ENCODE measurements around the gene KCNK2. TPM values are rescaled to one million over a fixed set of nuclear protein-coding genes. Genes with fewer than 3 reads are reported as not detected.

KCNK2 gene
- total and polyA plus RNA-seq, 10 of the 15 experiments (the other 5 are each of a cell fraction or from before 2014, with no cell fraction given), result 0.04 to 0.13 (median 0.08) TPM; not detected in 4

DNA sequence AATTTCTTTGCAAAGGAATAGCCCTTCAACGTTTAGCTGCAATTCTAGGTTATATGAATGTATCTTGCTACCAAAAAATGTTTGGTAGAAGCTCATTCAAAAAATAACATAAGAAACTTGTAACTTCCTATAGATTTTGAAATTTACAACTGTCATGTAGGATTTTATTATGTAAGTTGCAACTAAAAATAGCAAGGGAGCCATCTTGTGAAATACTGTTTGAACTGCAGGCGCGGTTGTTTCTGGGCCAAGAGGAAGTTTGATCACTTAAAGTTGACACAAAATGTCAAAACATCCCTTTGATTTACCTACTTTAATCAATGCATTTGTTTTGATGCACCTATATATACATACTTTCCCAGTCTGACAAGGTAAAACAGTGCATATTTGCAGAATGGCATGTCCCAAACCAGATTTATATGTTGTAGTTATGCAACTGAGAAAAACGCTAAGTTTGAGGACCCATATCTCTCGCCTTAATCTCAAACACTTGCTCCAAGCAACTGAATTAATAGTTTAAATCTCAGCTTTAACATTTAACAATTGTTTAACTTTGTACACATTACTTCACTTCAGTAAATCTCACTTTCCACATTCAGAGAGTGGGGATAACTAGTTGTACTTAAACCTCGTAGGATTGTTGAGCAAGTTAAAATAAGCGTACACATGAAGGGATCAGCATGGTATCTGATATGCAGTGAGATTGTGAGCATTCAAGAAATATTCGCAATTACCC, 63.9 kb downstream of the KCNK2 start:
- ChIA-PET SMC1A (ENCODE audit: uncharacterized antibody, unreplicated experiment) (interaction anchor here (0.6 to 0.9 kb wide), 2 partner anchors 91 to 1336 kb away, joined by 3 read pairs; no protein-coding TSS in a partner anchor), POLR2A (interaction anchor here (0.6 kb wide), 1 partner anchor 536 kb away, joined by 3 read pairs; no protein-coding TSS in a partner anchor), CTCF (interaction anchor here (0.7 kb wide), 1 partner anchor 319 kb away, joined by 4 read pairs; no protein-coding TSS in a partner anchor), RAD21 (ENCODE audit: unreplicated experiment) (interaction anchor here (0.5 to 0.8 kb wide), 3 partner anchors 249 to 890 kb away, joined by 3 to 4 read pairs (median 3); no protein-coding TSS in a partner anchor)
- no TSS peak for BruUV-seq (replicated peaks)
- in situ Hi-C loops (cut with MboI), result no loop called here
- H3K27ac ChIP-seq (ENCODE audit: control insufficient read depth, insufficient read depth), result no peak overlapping the region
- no peaks in the 10 kb centered on the region for H3K4me1 ChIP-seq (ENCODE audit: control insufficient read depth, insufficient read depth, low read length)
- DNase-seq (ENCODE audit: low read depth, low spot score), result no peak
- no peaks in the 10 kb centered on the region for H3K79me2 ChIP-seq (ENCODE audit: control insufficient read depth, insufficient read depth, low read length)
- H3K4me3 ChIP-seq, result no peak overlapping the region
- no peak overlapping the region for H3K9ac ChIP-seq (ENCODE audit: control insufficient read depth, insufficient read depth, low read length)
- no peaks in the 10 kb centered on the region for H3K36me3 ChIP-seq (ENCODE audit: control insufficient read depth in 2 of 2, insufficient read depth in 2 of 2, low read length in 1 of 2)
- 10% methylated on average over 8 of the region's 8 CpGs for WGBS (ENCODE audit: insufficient coverage, insufficient replicate concordance, low lambda C conversion rate, missing lambda C conversion rate)
- TF ChIP-seq CHD1 (IDR thresholded peaks at IDR 0.05; ENCODE audit: low read depth, low read length) (no peak), SP1 (IDR thresholded peaks at IDR 0.05; ENCODE audit: low read depth, low read length) (no peak), SMC3 (IDR thresholded peaks at IDR 0.05; ENCODE audit: borderline replicate concordance, low read length) (peak; percentile 21; the same call in 1 of the 2 replicates), KLF5 (IDR thresholded peaks at IDR 0.05; ENCODE audit: partially characterized antibody) (no peak), NR2C2 (IDR thresholded peaks at IDR 0.05; ENCODE audit: borderline replicate concordance, control insufficient read depth, insufficient read length, low read depth) (no peak), POLR2AphosphoS2 (IDR thresholded peaks at IDR 0.05; ENCODE audit: low read depth, low read length) (no peak), RAD21 (IDR thresholded peaks at IDR 0.05; ENCODE audit: insufficient read depth, low read depth, low read length) (peak; percentile 51)
- TF ChIP-seq, protein P1, sequence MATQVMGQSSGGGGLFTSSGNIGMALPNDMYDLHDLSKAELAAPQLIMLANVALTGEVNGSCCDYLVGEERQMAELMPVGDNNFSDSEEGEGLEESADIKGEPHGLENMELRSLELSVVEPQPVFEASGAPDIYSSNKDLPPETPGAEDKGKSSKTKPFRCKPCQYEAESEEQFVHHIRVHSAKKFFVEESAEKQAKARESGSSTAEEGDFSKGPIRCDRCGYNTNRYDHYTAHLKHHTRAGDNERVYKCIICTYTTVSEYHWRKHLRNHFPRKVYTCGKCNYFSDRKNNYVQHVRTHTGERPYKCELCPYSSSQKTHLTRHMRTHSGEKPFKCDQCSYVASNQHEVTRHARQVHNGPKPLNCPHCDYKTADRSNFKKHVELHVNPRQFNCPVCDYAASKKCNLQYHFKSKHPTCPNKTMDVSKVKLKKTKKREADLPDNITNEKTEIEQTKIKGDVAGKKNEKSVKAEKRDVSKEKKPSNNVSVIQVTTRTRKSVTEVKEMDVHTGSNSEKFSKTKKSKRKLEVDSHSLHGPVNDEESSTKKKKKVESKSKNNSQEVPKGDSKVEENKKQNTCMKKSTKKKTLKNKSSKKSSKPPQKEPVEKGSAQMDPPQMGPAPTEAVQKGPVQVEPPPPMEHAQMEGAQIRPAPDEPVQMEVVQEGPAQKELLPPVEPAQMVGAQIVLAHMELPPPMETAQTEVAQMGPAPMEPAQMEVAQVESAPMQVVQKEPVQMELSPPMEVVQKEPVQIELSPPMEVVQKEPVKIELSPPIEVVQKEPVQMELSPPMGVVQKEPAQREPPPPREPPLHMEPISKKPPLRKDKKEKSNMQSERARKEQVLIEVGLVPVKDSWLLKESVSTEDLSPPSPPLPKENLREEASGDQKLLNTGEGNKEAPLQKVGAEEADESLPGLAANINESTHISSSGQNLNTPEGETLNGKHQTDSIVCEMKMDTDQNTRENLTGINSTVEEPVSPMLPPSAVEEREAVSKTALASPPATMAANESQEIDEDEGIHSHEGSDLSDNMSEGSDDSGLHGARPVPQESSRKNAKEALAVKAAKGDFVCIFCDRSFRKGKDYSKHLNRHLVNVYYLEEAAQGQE (IDR thresholded peaks at IDR 0.05; ENCODE audit: low read depth, low read length), result no peak
- TF ChIP-seq, protein P2, sequence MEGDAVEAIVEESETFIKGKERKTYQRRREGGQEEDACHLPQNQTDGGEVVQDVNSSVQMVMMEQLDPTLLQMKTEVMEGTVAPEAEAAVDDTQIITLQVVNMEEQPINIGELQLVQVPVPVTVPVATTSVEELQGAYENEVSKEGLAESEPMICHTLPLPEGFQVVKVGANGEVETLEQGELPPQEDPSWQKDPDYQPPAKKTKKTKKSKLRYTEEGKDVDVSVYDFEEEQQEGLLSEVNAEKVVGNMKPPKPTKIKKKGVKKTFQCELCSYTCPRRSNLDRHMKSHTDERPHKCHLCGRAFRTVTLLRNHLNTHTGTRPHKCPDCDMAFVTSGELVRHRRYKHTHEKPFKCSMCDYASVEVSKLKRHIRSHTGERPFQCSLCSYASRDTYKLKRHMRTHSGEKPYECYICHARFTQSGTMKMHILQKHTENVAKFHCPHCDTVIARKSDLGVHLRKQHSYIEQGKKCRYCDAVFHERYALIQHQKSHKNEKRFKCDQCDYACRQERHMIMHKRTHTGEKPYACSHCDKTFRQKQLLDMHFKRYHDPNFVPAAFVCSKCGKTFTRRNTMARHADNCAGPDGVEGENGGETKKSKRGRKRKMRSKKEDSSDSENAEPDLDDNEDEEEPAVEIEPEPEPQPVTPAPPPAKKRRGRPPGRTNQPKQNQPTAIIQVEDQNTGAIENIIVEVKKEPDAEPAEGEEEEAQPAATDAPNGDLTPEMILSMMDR (IDR thresholded peaks at IDR 0.05 in 2 of 3, conservative IDR thresholded peaks at IDR 0.05 in 1 of 3; ENCODE audit: control insufficient read depth in 2 of 3, extremely low read depth in 1 of 3, insufficient read depth in 1 of 3, low read depth in 3 of 3, low read length in 3 of 3), result peak; percentile 22 to 31 (median 30); a peak in 3 of 6 replicates
- TF ChIP-seq, protein P3, sequence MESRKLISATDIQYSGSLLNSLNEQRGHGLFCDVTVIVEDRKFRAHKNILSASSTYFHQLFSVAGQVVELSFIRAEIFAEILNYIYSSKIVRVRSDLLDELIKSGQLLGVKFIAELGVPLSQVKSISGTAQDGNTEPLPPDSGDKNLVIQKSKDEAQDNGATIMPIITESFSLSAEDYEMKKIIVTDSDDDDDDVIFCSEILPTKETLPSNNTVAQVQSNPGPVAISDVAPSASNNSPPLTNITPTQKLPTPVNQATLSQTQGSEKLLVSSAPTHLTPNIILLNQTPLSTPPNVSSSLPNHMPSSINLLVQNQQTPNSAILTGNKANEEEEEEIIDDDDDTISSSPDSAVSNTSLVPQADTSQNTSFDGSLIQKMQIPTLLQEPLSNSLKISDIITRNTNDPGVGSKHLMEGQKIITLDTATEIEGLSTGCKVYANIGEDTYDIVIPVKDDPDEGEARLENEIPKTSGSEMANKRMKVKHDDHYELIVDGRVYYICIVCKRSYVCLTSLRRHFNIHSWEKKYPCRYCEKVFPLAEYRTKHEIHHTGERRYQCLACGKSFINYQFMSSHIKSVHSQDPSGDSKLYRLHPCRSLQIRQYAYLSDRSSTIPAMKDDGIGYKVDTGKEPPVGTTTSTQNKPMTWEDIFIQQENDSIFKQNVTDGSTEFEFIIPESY (IDR thresholded peaks at IDR 0.05), result no peak
- no peaks in the 10 kb centered on the region for H4K20me1 ChIP-seq (ENCODE audit: control insufficient read depth, insufficient read depth)
- no peak for FAIRE-seq
- no peaks in the 10 kb centered on the region for H3K9me3 ChIP-seq (replicated peaks; ENCODE audit: control insufficient read depth, insufficient read depth, low read length)
- intact Hi-C loops (cut with micrococcal nuclease; ENCODE audit: unreplicated experiment), result loop anchor here (10.0 kb wide), 1 partner anchor 342 kb away; no protein-coding TSS in a partner anchor
- no peak for ATAC-seq
- H2AFZ ChIP-seq (ENCODE audit: control insufficient read depth, low read depth, low read length), result no peak overlapping the region
- no peaks in the 10 kb centered on the region for H3K27me3 ChIP-seq (replicated peaks in 1 of 2; ENCODE audit: control insufficient read depth in 2 of 2, insufficient read depth in 2 of 2, low read length in 1 of 2)
- no peak overlapping the region for H3K4me2 ChIP-seq (ENCODE audit: control insufficient read depth, insufficient read depth)

Measured in GM12878 (cell line).